ENCODE data around the gene CA14. TPM values are rescaled to one million over a fixed set of nuclear protein-coding genes. Genes with fewer than 3 reads are reported as not detected.

Gene CA14
- total RNA-seq, 1 donor from 2014 or later: 13.1 TPM

DNA sequence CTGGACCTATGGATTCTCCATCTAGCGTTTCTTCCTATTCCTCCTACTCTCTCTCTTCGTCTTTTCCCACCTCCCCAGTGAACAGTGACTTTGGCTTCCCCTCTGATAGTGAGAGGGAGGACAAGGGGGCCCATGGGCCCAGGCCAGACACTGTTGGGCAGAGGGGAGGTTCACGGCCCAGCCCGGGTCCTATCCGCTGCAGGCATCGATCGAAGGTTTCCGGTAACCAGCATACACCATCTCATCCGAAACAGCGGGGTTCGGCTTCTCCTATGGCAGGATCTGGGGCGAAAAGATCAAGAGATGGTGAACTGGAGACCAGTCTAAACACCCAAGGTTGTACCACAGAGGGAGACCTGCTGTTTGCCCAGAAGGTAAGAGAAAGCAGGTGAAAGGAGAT, 25.7 kb downstream of the CA14 start:
- Mint-ChIP-seq H3K9me3 (ENCODE audit: low read depth) (peaks cover 3% of the 10 kb centered on the region), H3K27ac (no peak overlapping the region), H3K4me1 (ENCODE audit: low read depth) (peaks cover 8% of the 10 kb centered on the region), H3K4me3 (ENCODE audit: low read depth) (peak overlapping the region; percentile 73), H3K36me3 (ENCODE audit: insufficient read depth) (no peaks in the 10 kb centered on the region), H3K27me3 (peaks cover 41% of the 10 kb centered on the region)
- TF ChIP-seq, protein P1, sequence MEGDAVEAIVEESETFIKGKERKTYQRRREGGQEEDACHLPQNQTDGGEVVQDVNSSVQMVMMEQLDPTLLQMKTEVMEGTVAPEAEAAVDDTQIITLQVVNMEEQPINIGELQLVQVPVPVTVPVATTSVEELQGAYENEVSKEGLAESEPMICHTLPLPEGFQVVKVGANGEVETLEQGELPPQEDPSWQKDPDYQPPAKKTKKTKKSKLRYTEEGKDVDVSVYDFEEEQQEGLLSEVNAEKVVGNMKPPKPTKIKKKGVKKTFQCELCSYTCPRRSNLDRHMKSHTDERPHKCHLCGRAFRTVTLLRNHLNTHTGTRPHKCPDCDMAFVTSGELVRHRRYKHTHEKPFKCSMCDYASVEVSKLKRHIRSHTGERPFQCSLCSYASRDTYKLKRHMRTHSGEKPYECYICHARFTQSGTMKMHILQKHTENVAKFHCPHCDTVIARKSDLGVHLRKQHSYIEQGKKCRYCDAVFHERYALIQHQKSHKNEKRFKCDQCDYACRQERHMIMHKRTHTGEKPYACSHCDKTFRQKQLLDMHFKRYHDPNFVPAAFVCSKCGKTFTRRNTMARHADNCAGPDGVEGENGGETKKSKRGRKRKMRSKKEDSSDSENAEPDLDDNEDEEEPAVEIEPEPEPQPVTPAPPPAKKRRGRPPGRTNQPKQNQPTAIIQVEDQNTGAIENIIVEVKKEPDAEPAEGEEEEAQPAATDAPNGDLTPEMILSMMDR (IDR thresholded peaks at IDR 0.05; ENCODE audit: unreplicated experiment): no peak
- no peak for DNase-seq (ENCODE audit: low spot score, unreplicated experiment)

DNA sequence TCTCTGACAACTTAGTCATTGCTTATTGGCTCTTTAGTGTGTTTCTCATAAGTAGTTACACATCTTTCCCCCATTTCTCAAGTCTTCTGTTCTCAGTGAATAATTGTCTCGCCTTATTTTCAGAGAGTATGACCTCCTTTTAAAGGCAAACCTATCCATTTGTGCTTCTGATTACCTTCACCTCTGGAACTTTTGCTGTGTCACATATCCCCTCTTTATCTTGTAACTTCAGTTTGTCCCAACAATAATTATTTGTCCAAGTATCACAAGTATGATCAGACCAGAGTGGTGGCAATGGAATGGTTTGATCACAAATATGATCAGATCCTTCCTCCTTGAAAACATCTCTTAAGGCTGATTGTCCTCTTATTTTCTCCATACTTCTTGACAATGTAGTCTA, 30.8 kb downstream of the CA14 start:
- Mint-ChIP-seq H3K27me3 (peaks cover 16% of the 10 kb centered on the region), H3K4me1 (ENCODE audit: low read depth) (peaks cover 3% of the 10 kb centered on the region), H3K36me3 (ENCODE audit: insufficient read depth) (no peaks in the 10 kb centered on the region), H3K27ac (no peak overlapping the region), H3K9me3 (ENCODE audit: low read depth) (no peaks in the 10 kb centered on the region), H3K4me3 (ENCODE audit: low read depth) (no peak overlapping the region)
- TF ChIP-seq, protein P1 (IDR thresholded peaks at IDR 0.05; ENCODE audit: unreplicated experiment): no peak
- no peak for DNase-seq (ENCODE audit: low spot score, unreplicated experiment)

DNA sequence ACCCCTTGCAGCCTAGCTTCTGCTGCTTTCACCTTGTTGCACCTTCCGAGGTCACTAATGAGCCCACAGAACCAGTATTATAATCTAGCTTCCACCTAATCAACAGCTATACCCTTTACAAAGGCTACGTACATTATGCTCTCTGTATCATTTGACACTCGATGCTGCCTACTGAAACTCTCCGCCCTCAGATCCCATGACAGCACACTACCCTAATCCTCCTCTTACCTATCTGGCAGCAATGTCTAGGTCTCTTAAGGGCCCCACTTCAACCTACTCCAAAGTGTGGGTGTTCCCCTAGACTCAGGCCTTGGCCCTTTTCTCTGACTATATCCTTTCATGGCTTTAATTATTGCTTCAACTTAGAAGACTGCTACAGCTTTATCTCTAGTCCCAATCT, 31.2 kb downstream of the CA14 start:
- peaks cover 5% of the 10 kb centered on the region for H3K4me1 Mint-ChIP-seq (ENCODE audit: low read depth)
- no peaks in the 10 kb centered on the region for H3K9me3 Mint-ChIP-seq (ENCODE audit: low read depth)
- H3K36me3 Mint-ChIP-seq (ENCODE audit: insufficient read depth): no peaks in the 10 kb centered on the region
- H3K27me3 Mint-ChIP-seq: peaks cover 11% of the 10 kb centered on the region
- no peak overlapping the region for H3K27ac Mint-ChIP-seq
- DNase-seq (ENCODE audit: low spot score, unreplicated experiment): no peak
- H3K4me3 Mint-ChIP-seq (ENCODE audit: low read depth): no peak overlapping the region
- TF ChIP-seq, protein P1 (IDR thresholded peaks at IDR 0.05; ENCODE audit: unreplicated experiment): no peak

DNA sequence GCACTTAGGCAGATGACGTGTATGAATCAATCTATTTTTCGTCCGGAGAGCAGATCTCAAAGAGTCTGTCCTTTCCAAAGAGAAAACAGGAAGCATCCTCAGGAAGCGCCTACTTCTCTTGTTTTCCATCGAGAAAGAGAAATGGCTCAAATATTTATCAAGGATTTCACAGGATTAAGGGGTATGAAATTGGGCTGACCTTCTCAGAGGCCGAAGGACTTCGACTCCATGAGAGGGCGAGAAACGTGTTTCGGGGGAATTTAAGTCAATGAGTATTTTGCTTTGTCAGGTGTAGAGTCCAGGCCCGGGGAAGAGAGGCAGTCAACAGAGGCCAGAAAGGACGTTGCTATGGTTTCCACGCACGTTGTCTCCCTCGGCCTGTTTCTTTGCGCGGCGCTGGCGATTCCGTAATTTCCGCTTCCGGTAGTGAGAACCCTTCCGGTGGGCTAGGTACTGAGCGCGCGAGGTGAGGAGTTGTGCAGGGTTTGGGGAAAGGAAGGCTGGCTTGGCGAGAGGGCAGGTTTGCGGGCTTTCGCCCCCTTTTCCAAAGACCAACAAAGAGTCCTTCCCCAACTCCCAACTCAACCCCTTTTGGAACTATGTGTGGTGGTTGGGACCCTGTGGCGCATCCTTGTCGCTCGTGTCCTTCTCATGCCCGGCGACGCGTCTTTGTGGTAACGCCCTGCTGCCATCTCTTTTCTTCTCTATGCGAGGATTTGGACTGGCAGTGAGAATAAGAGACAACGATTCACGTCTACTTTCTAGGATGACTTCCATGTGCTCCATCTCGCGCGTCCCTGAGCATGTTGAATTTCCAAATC, 36.1 kb downstream of the CA14 start, which contains the start of gene MRPS21:
Gene MRPS21, plus strand, starts transcription at position 429 of the 821 bp plus-strand sequence. CDS start 506 bp downstream, outside the sequence.
- DNase-seq (ENCODE audit: low spot score, unreplicated experiment): peak; percentile 53
- TF ChIP-seq, protein P1 (IDR thresholded peaks at IDR 0.05; ENCODE audit: unreplicated experiment): no peak

DNA sequence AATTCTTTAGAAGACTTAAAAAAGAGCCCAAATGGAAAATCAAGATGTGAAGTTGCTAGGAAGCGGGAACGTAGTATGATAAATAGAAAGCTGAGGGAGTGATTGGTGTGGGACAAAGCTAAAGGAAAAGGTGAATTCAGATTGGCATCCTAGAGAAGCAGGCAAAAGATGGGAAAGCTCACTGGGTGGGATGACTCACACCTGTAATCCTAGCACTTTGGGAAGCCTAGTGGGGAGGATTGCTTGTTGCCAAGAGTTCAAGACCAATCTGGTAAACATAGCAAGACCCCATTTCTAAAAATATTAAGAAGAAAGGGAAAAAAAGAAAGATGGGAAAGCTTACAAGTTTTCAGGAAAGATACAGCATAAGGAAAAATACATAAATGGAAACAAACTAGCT, 37.9 kb downstream of the CA14 start:
- peaks cover 13% of the 10 kb centered on the region for H3K4me1 Mint-ChIP-seq (ENCODE audit: low read depth)
- TF ChIP-seq, protein P1 (IDR thresholded peaks at IDR 0.05; ENCODE audit: unreplicated experiment): no peak
- no peak for DNase-seq (ENCODE audit: low spot score, unreplicated experiment)
- H3K4me3 Mint-ChIP-seq (ENCODE audit: low read depth): peak overlapping the region; percentile 56
- peaks cover 10% of the 10 kb centered on the region for H3K36me3 Mint-ChIP-seq (ENCODE audit: insufficient read depth)
- H3K9me3 Mint-ChIP-seq (ENCODE audit: low read depth): no peaks in the 10 kb centered on the region
- peak overlapping the region; percentile 2 for H3K27ac Mint-ChIP-seq
- H3K27me3 Mint-ChIP-seq: no peaks in the 10 kb centered on the region

More for the DNA sequence above, 36.1 kb downstream of the CA14 start, which contains the start of gene MRPS21:
- no peaks in the 10 kb centered on the region for H3K27me3 Mint-ChIP-seq
- H3K36me3 Mint-ChIP-seq (ENCODE audit: insufficient read depth): peaks cover 8% of the 10 kb centered on the region
- no peaks in the 10 kb centered on the region for H3K9me3 Mint-ChIP-seq (ENCODE audit: low read depth)
- peak within 1 kb of the TSS; percentile 95 for H3K4me3 Mint-ChIP-seq (ENCODE audit: low read depth)
- H3K27ac Mint-ChIP-seq: peak within 1 kb of the TSS; percentile 96
- peaks cover 13% of the 10 kb centered on the region for H3K4me1 Mint-ChIP-seq (ENCODE audit: low read depth)

Measured in progenitor cell of endocrine pancreas (in vitro differentiated cells).